ENCODE measurements around the gene RNPEPL1. TPM values are rescaled to one million over a fixed set of nuclear protein-coding genes. Genes with fewer than 3 reads are reported as not detected.

Gene RNPEPL1
- total and polyA plus RNA-seq, 10 of the 15 experiments (the other 5 are each of a cell fraction or from before 2014, with no cell fraction given) = 0.24 to 49.5 (median 6.8) TPM

- TF ChIP-seq PBX3 (IDR thresholded peaks at IDR 0.05; ENCODE audit: insufficient replicate concordance, low read depth, low read length) (no peak), RB1 (IDR thresholded peaks at IDR 0.05; ENCODE audit: borderline replicate concordance) (no peak), NRF1 (conservative IDR thresholded peaks at IDR 0.05; ENCODE audit: low read depth, low read length) (no peak)
These were observed 23.5 kb downstream of the RNPEPL1 start (continued) for GRCh38 chr2:240591784-240592183.

GRCh38 chr2:240593026-240593702 is 24.9 kb downstream of the RNPEPL1 start:
- H3K79me2 ChIP-seq (ENCODE audit: control insufficient read depth, insufficient read depth, low read length) = peaks cover 10% of the 10 kb centered on the region
- H3K27me3 ChIP-seq (replicated peaks in 1 of 2; ENCODE audit: control insufficient read depth in 2 of 2, insufficient read depth in 2 of 2, low read length in 1 of 2) = no peaks in the 10 kb centered on the region
- CTCF ChIA-PET = no interaction called here
- no peak for DNase-seq (ENCODE audit: low read depth, low spot score)
- H3K4me2 ChIP-seq (ENCODE audit: control insufficient read depth, insufficient read depth) = no peak overlapping the region
- no peak overlapping the region for H3K9ac ChIP-seq (ENCODE audit: control insufficient read depth, insufficient read depth, low read length)
- TF ChIP-seq SMAD1 (IDR thresholded peaks at IDR 0.05; ENCODE audit: low read depth, partially characterized antibody) (no peak), TCF3 (IDR thresholded peaks at IDR 0.05; ENCODE audit: borderline replicate concordance, insufficient read depth, low read depth, low read length) (no peak)
- H3K27ac ChIP-seq (ENCODE audit: control insufficient read depth, insufficient read depth) = no peak overlapping the region
- no peaks in the 10 kb centered on the region; the same call in 1 of the 2 replicates for H4K20me1 ChIP-seq (ENCODE audit: control insufficient read depth, insufficient read depth)
- no TSS peak for BruUV-seq (replicated peaks)
- peaks cover 5% of the 10 kb centered on the region for H3K4me1 ChIP-seq (ENCODE audit: control insufficient read depth, insufficient read depth, low read length)
- POLR2A ChIA-PET = no interaction called here
- H3K9me3 ChIP-seq (replicated peaks; ENCODE audit: control insufficient read depth, insufficient read depth, low read length) = no peaks in the 10 kb centered on the region
- H3K4me3 ChIP-seq = no peak overlapping the region
- SMC1A ChIA-PET (ENCODE audit: uncharacterized antibody, unreplicated experiment) = no interaction called here
- H3K36me3 ChIP-seq (ENCODE audit: control insufficient read depth in 2 of 2, insufficient read depth in 2 of 2, low read length in 1 of 2) = peaks cover 2 to 21% of the 10 kb centered on the region in 2 experiments; a peak in 3 of 4 replicates
- FAIRE-seq = no peak
- intact Hi-C loops (cut with micrococcal nuclease; ENCODE audit: unreplicated experiment) (no loop called here), in situ Hi-C loops (cut with MboI) (no loop called here)
- H2AFZ ChIP-seq (ENCODE audit: control insufficient read depth, low read depth, low read length) = no peak overlapping the region
- WGBS (ENCODE audit: insufficient coverage, insufficient replicate concordance, low lambda C conversion rate, missing lambda C conversion rate) = 92% methylated on average over 20 of the region's 20 CpGs
- RAD21 ChIA-PET (ENCODE audit: unreplicated experiment) = no interaction called here
- no peak for ATAC-seq

Data from GM12878 (cell line).